ENCODE data around the gene SLC35G1.

The SLC35G1 gene

GRCh38 chr10:93854975-93855374, 38.8 kb upstream of the SLC35G1 start:
- H3K4me3 ChIP-seq (ENCODE audit: low read length), result no peak overlapping the region
- DNase-seq (ENCODE audit: low read depth), result no peak
- no peak for TF ChIP-seq CTCF (IDR thresholded peaks at IDR 0.05; ENCODE audit: insufficient read depth, low read depth, low read length, missing control alignments)

GRCh38 chr10:93856349-93857145, 37.2 kb upstream of the SLC35G1 start:
- peak; percentile 50 for DNase-seq (ENCODE audit: low read depth)
- no peak overlapping the region for H3K4me3 ChIP-seq (ENCODE audit: low read length)
- no peak for TF ChIP-seq CTCF (IDR thresholded peaks at IDR 0.05; ENCODE audit: insufficient read depth, low read depth, low read length, missing control alignments)

GRCh38 chr10:93859049-93859655, 34.6 kb upstream of the SLC35G1 start:
- peak; percentile 21 for TF ChIP-seq CTCF (IDR thresholded peaks at IDR 0.05; ENCODE audit: insufficient read depth, low read depth, low read length, missing control alignments)
- H3K4me3 ChIP-seq (ENCODE audit: low read length), result no peak overlapping the region
- peak; percentile 15 for DNase-seq (ENCODE audit: low read depth)

- no peak overlapping the region for H3K4me3 ChIP-seq (ENCODE audit: low read length)
- no peak for DNase-seq (ENCODE audit: low read depth)
- TF ChIP-seq CTCF (IDR thresholded peaks at IDR 0.05; ENCODE audit: insufficient read depth, low read depth, low read length, missing control alignments), result no peak
These were observed 32.0 kb upstream of the SLC35G1 start for GRCh38 chr10:93861825-93862224.

GRCh38 chr10:93865794-93866425, 27.9 kb upstream of the SLC35G1 start:
- DNase-seq (ENCODE audit: low read depth), result no peak
- no peak overlapping the region for H3K4me3 ChIP-seq (ENCODE audit: low read length)
- no peak for TF ChIP-seq CTCF (IDR thresholded peaks at IDR 0.05; ENCODE audit: insufficient read depth, low read depth, low read length, missing control alignments)

- no peak for TF ChIP-seq CTCF (IDR thresholded peaks at IDR 0.05; ENCODE audit: insufficient read depth, low read depth, low read length, missing control alignments)
- H3K4me3 ChIP-seq (ENCODE audit: low read length), result no peak overlapping the region
- no peak for DNase-seq (ENCODE audit: low read depth)
These were observed 26.3 kb upstream of the SLC35G1 start for GRCh38 chr10:93867525-93867924.
